Tibial nerve (tissue), 4 donors: ENCODE results near the gene RALB. TPM values are rescaled to one million over a fixed set of nuclear protein-coding genes. Genes with fewer than 3 reads are reported as not detected.

ENCODE experiments used
- DNase-seq, 2 donors: peaks; one replicate each; pipeline ENCODE4 v3.0.0-alpha.2; 2019; ENCODE audit warnings: low spot score in 2 of 2
- H3K27ac ChIP-seq, 4 donors: fragments of 200-600 bp; sonication (generic) in 3 of 4; one replicate each; pipeline ENCODE4 v1.5.1; 2017 to 2019; ENCODE audit warnings: mild to moderate bottlenecking in 1 of 4
- H3K27me3 ChIP-seq, 2 donors: fragments of 200-600 bp; sonication (generic) in 1 of 2; one replicate each; pipeline versions ENCODE4 v1.5.1 to v1.6.0; 2017 to 2019
- H3K36me3 ChIP-seq, 3 donors: fragments of 200-600 bp; sonication (generic); one replicate each; pipeline ENCODE4 v1.5.1; 2018 to 2019
- H3K4me1 ChIP-seq, 4 donors: fragments of 200-600 bp; sonication (generic) in 3 of 4; one replicate each; pipeline ENCODE4 v1.5.1; 2017 to 2019
- H3K4me3 ChIP-seq, 4 donors: fragments of 200-600 bp; sonication (generic) in 3 of 4; one replicate each; pipeline ENCODE4 v1.5.1; 2017 to 2019; ENCODE audit warnings: mild to moderate bottlenecking in 1 of 4, moderate library complexity in 1 of 4
- H3K9me3 ChIP-seq, 4 donors: fragments of 200-600 bp; sonication (generic) in 3 of 4; one replicate each; pipeline ENCODE4 v1.5.1; 2017 to 2019
- CTCF ChIP-seq, 5 experiments: fragments of 200-600 bp in 3 of 5; fragments of 450-650 bp in 2 of 5; sonication (generic) in 3 of 5; IDR thresholded peaks; one replicate each; pipeline ENCODE4 v1.5.1; 2016 to 2019; ENCODE audit warnings: antibody characterized with exemption in 5 of 5, mild to moderate bottlenecking in 3 of 5, moderate library complexity in 2 of 5
- EP300 ChIP-seq, 2 donors: sonication (generic); formaldehyde crosslinking; IDR thresholded peaks; one replicate each; pipeline ENCODE4 v1.6.1; 2017; ENCODE audit warnings: antibody characterized with exemption in 2 of 2, mild to moderate bottlenecking in 1 of 2
- POLR2A ChIP-seq, 2 donors: fragments of 450-650 bp; IDR thresholded peaks; one replicate each; pipeline ENCODE4 v1.6.1; 2017; ENCODE audit warnings: antibody characterized with exemption in 2 of 2, mild to moderate bottlenecking in 2 of 2, moderate library complexity in 2 of 2
- WGBS, 2 donors: methylation state at CpG; one replicate each; pipeline ENCODE4 v1.1.5; 2018; 5-methylcytosine and 5-hydroxymethylcytosine counted together
- total RNA-seq, 4 donors: library from RNA; depleted of rRNA; stranded (reverse); fragments of >200 nt; gene quantifications; one replicate each; pipeline ENCODE4 v1.1.0, GENCODE V29; 2016

Gene RALB
- total RNA-seq, 4 donors from 2014 or later, result 35.1 to 40.4 (median 39.8) TPM

- Histone ChIP-seq H3K4me1 (peaks cover 0 to 25% (median 8%) of the 10 kb centered on the region in 4 donors), H3K4me3 (no peak overlapping the region), H3K27ac (no peak overlapping the region), H3K27me3 (no peaks in the 10 kb centered on the region), H3K9me3 (no peaks in the 10 kb centered on the region), H3K36me3 (peaks cover 0 to 11% (median 0%) of the 10 kb centered on the region in 3 donors)
- WGBS, 2 donors, result 95 to 96% methylated on average over 9 of the region's 9 CpGs
- no peak for DNase-seq
- TF ChIP-seq POLR2A (IDR thresholded peaks at IDR 0.05) (no peak), EP300 (IDR thresholded peaks at IDR 0.05) (no peak), CTCF (IDR thresholded peaks at IDR 0.05) (no peak)
Measured at GRCh38 chr2:120224735-120225548, 27.7 kb upstream of the RALB start.

- Histone ChIP-seq H3K4me3 (no peak overlapping the region), H3K27me3 (no peaks in the 10 kb centered on the region), H3K36me3 (peaks cover 0 to 4% (median 0%) of the 10 kb centered on the region in 3 donors), H3K4me1 (peaks cover 0 to 25% (median 8%) of the 10 kb centered on the region in 4 donors), H3K27ac (no peak overlapping the region), H3K9me3 (no peaks in the 10 kb centered on the region)
- WGBS, 2 donors, result 89 to 90% methylated on average over 9 of the region's 9 CpGs
- TF ChIP-seq CTCF (IDR thresholded peaks at IDR 0.05), result no peak
- no peak for DNase-seq
Measured at GRCh38 chr2:120225549-120226065, 27.0 kb upstream of the RALB start.

- WGBS, 2 donors, result 83 to 88% methylated on average over 9 of the region's 9 CpGs
- DNase-seq, result no peak
- Histone ChIP-seq H3K9me3 (no peaks in the 10 kb centered on the region), H3K4me1 (peaks cover 0 to 24% (median 10%) of the 10 kb centered on the region in 4 donors), H3K27ac (no peak overlapping the region), H3K27me3 (no peaks in the 10 kb centered on the region), H3K4me3 (no peak overlapping the region), H3K36me3 (no peaks in the 10 kb centered on the region)
- TF ChIP-seq CTCF (IDR thresholded peaks at IDR 0.05), result no peak
- TF ChIP-seq EP300 (IDR thresholded peaks at IDR 0.05), result no peak
- TF ChIP-seq POLR2A (IDR thresholded peaks at IDR 0.05), result no peak
Measured at GRCh38 chr2:120226316-120226715, 26.3 kb upstream of the RALB start.

DNA sequence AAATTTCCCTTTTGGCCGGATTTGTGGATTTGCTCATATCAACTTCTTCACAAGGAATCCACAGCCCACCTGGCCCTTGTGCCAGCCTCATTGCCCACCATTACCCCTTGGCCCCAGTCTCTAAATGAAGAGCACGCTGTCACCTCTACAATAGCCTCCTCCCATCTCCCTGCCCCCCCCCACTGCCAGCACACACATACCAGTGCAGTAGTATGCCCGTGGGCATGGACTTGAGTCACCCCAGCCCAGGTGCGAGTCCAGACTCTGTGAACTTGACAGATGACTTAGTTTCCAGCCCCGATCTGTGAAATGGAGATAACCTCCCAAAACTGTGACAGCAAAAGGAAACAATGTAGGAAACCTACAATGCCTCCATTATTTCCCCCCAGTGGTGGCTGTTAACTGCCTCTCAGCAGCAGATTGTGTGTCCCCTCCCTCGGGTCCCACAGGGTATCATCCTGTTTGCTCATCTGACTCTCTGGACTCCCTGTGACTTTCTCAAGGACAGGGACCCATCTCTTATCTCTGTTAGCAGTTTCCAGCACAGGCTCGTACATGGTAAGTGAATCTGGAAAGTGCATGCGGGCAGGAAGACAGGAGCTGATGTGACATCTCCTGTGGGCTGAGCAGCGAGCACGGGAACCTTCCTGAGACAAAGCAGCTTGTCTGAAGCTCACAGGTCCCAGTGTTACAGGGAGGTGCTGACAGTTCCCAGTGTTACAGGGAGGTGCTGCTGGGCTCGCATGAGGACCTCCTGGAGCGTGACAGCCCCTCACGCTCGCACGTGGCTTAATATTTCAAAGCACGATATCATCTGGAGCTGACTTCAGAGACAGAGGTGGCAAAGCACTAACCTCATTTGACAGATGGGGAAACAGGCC lies 25.3 kb upstream of the RALB start:
- TF ChIP-seq EP300 (IDR thresholded peaks at IDR 0.05) (no peak), POLR2A (IDR thresholded peaks at IDR 0.05) (no peak), CTCF (IDR thresholded peaks at IDR 0.05) (no peak)
- no peaks in the 10 kb centered on the region for H3K9me3 ChIP-seq
- no peak overlapping the region for H3K4me3 ChIP-seq
- DNase-seq, result no peak
- H3K4me1 ChIP-seq, result peaks cover 0 to 18% (median 10%) of the 10 kb centered on the region in 4 donors
- WGBS, 2 donors, result 63 to 73% methylated on average over 12 to 16 of the region's 16 CpGs
- H3K27me3 ChIP-seq, result no peaks in the 10 kb centered on the region
- H3K27ac ChIP-seq, result no peak overlapping the region
- H3K36me3 ChIP-seq, result no peaks in the 10 kb centered on the region
